SU-DHL-6 (cell line): ENCODE results near the gene TNRC6B.

ENCODE experiments used
- H2AFZ ChIP-seq: fragments of 200-600 bp; sonication (generic); 2 replicates; pipeline ENCODE4 v1.6.1; 2014; ENCODE audit warnings: low read depth, mild to moderate bottlenecking, moderate library complexity, mixed read lengths, antibody characterized with exemption, low read length; ENCODE audit not compliant: severe bottlenecking
- H3F3A ChIP-seq: fragments of 200-600 bp; shearing (Covaris generic); 2 replicates; pipeline ENCODE4 v1.6.0; 2016; ENCODE audit warnings: antibody characterized with exemption, mild to moderate bottlenecking; ENCODE audit not compliant: insufficient read depth
- H3K27ac ChIP-seq: fragments of 200-600 bp; sonication (generic); 2 replicates; pipeline ENCODE4 v1.5.1; 2016; ENCODE audit warnings: low read depth, mild to moderate bottlenecking, low read length, moderate library complexity, mixed read lengths
- H3K27me3 ChIP-seq: fragments of 200-600 bp; sonication (generic), shearing (Covaris generic); 2 replicates; pipeline ENCODE4 v1.6.0; 2014; ENCODE audit warnings: mild to moderate bottlenecking, low read length
- H3K36me3 ChIP-seq: fragments of 200-600 bp; sonication (generic); 2 replicates; pipeline ENCODE4 v1.6.1; 2014; ENCODE audit warnings: mild to moderate bottlenecking, low read length, mixed read lengths
- H3K4me2 ChIP-seq: fragments of 300-600, 200-600 bp; shearing (Covaris generic), sonication (generic); 2 replicates; pipeline ENCODE4 v1.6.0; 2014; ENCODE audit warnings: low read length, low read depth, mild to moderate bottlenecking; ENCODE audit not compliant: poor library complexity, severe bottlenecking
- H3K4me3 ChIP-seq: fragments of 200-600 bp; sonication (generic); 2 replicates; pipeline ENCODE4 v1.5.1; 2014; ENCODE audit warnings: antibody characterized with exemption, low read length, mild to moderate bottlenecking, mixed read lengths; ENCODE audit not compliant: insufficient read depth, poor library complexity, severe bottlenecking
- H3K79me2 ChIP-seq: fragments of 200-600 bp; sonication (generic); 2 replicates; pipeline ENCODE4 v1.6.1; 2014; ENCODE audit warnings: mild to moderate bottlenecking, low read length, moderate library complexity; ENCODE audit not compliant: insufficient read depth
- H3K9ac ChIP-seq: fragments of 200-600 bp; sonication (generic); 2 replicates; pipeline ENCODE4 v1.7.0; 2014; ENCODE audit warnings: mild to moderate bottlenecking, low read length
- H3K9me2 ChIP-seq: fragments of 200-600 bp; sonication (generic); replicated peaks from 2 replicates; pipeline ENCODE4 v1.6.1; 2014; ENCODE audit warnings: low read length; ENCODE audit not compliant: insufficient read depth
- H3K9me3 ChIP-seq: fragments of 200-600 bp; sonication (generic); 2 replicates; pipeline ENCODE4 v1.6.1; 2014; ENCODE audit warnings: low read length, mixed read lengths; ENCODE audit not compliant: insufficient read depth
- H4K20me1 ChIP-seq: fragments of 200-600 bp; sonication (generic); 2 replicates; pipeline ENCODE4 v1.6.1; 2014; ENCODE audit warnings: low read depth, mild to moderate bottlenecking, antibody characterized with exemption, low read length, moderate library complexity, mixed read lengths
- CTCF ChIP-seq: fragments of 200-600 bp; sonication (generic); IDR thresholded peaks from one replicate; pipeline ENCODE4 v1.5.1; 2017; ENCODE audit warnings: antibody characterized with exemption, mild to moderate bottlenecking, low read length, moderate library complexity; ENCODE audit not compliant: insufficient read depth, poor library complexity, severe bottlenecking
- EZH2phosphoT487 ChIP-seq: fragments of 200-600 bp; sonication (generic), shearing (Covaris generic); conservative IDR thresholded peaks from 2 replicates; pipeline ENCODE4 v1.6.1; 2018; ENCODE audit warnings: mild to moderate bottlenecking, antibody characterized with exemption, low read length, moderate library complexity, mixed read lengths

TNRC6B gene

GRCh38 chr22:40302149-40302548 lies 124.4 kb downstream of the TNRC6B start:
- Histone ChIP-seq H3K9ac (no peak overlapping the region), H3K4me3 (no peak overlapping the region), H3K9me3 (no peaks in the 10 kb centered on the region), H3K36me3 (peaks cover 9% of the 10 kb centered on the region; the same call in 1 of the 2 replicates), H3K79me2 (no peaks in the 10 kb centered on the region), H3K9me2 (no peaks in the 10 kb centered on the region), H4K20me1 (no peaks in the 10 kb centered on the region), H3K27ac (no peak overlapping the region), H2AFZ (no peak overlapping the region), H3K27me3 (no peaks in the 10 kb centered on the region), H3F3A (no peaks in the 10 kb centered on the region), H3K4me2 (no peak overlapping the region)
- TF ChIP-seq CTCF = no peak
- TF ChIP-seq EZH2phosphoT487 = no peak

GRCh38 chr22:40305625-40306024 lies 127.9 kb downstream of the TNRC6B start:
- TF ChIP-seq EZH2phosphoT487 (no peak), CTCF (no peak)
- H3K36me3 ChIP-seq = peaks cover 4% of the 10 kb centered on the region; the same call in 1 of the 2 replicates
- no peak overlapping the region for H3K4me2 ChIP-seq
- H3F3A ChIP-seq = no peaks in the 10 kb centered on the region
- H3K27me3 ChIP-seq = no peaks in the 10 kb centered on the region
- no peak overlapping the region for H3K4me3 ChIP-seq
- H4K20me1 ChIP-seq = no peaks in the 10 kb centered on the region
- no peak overlapping the region for H3K27ac ChIP-seq
- no peaks in the 10 kb centered on the region for H3K9me2 ChIP-seq
- H3K79me2 ChIP-seq = no peaks in the 10 kb centered on the region
- H2AFZ ChIP-seq = no peak overlapping the region
- H3K9ac ChIP-seq = no peak overlapping the region
- H3K9me3 ChIP-seq = no peaks in the 10 kb centered on the region

- H3K9me2 ChIP-seq = no peaks in the 10 kb centered on the region
- H4K20me1 ChIP-seq = no peaks in the 10 kb centered on the region
- H3K4me3 ChIP-seq = no peak overlapping the region
- no peak overlapping the region for H3K27ac ChIP-seq
- H3K79me2 ChIP-seq = no peaks in the 10 kb centered on the region
- peaks cover 13% of the 10 kb centered on the region; the same call in 1 of the 2 replicates for H3K36me3 ChIP-seq
- H3K4me2 ChIP-seq = no peak overlapping the region
- no peak overlapping the region for H3K9ac ChIP-seq
- H3K9me3 ChIP-seq = no peaks in the 10 kb centered on the region
- TF ChIP-seq CTCF = no peak
- TF ChIP-seq EZH2phosphoT487 = no peak
- H3F3A ChIP-seq = no peaks in the 10 kb centered on the region
- H3K27me3 ChIP-seq = no peaks in the 10 kb centered on the region
- no peak overlapping the region for H2AFZ ChIP-seq
Observed at GRCh38 chr22:40308999-40309573, 131.4 kb downstream of the TNRC6B start.
